Psoas muscle (tissue), 8 donors: ENCODE results near the gene FMNL2. TPM values are rescaled to one million over a fixed set of nuclear protein-coding genes. Genes with fewer than 3 reads are reported as not detected.
A peak's percentile ranks its signal among the peaks of the same experiment; 100 is the strongest.

Experiments
- ATAC-seq, 4 donors: fragments of 200-7000 bp; cut with Tn5 transposase; one replicate each; pipeline ENCODE4 v1.9.1; 2020; ENCODE audit warnings: moderate library complexity in 3 of 4, mild to moderate bottlenecking in 2 of 4
- DNase-seq, 2 donors: peaks; one replicate each; pipeline ENCODE4 v3.0.0-alpha.2; 2020
- H3K27ac ChIP-seq: fragments of 200-600 bp; one replicate; pipeline ENCODE4 v1.8.0; 2022
- H3K27me3 ChIP-seq, 3 donors: fragments of 200-600 bp in 1 of 3; one replicate each; pipeline versions ENCODE4 v1.6.1 to v1.8.0; 2013 to 2022; ENCODE audit warnings: low read length in 2 of 3, mild to moderate bottlenecking in 2 of 3, moderate library complexity in 1 of 3; ENCODE audit not compliant: insufficient read depth in 3 of 3
- H3K36me3 ChIP-seq, 2 donors: fragments of 200-600 bp in 1 of 2; one replicate each; pipeline versions ENCODE4 v1.6.1 to v1.8.0; 2013 to 2022; ENCODE audit warnings: low read depth in 1 of 2, mild to moderate bottlenecking in 1 of 2, moderate library complexity in 1 of 2; ENCODE audit not compliant: insufficient read depth in 1 of 2
- H3K4me1 ChIP-seq: fragments of 200-600 bp; one replicate; pipeline ENCODE4 v1.8.0; 2022
- H3K4me3 ChIP-seq: fragments of 200-600 bp; one replicate; pipeline ENCODE4 v1.8.0; 2022; ENCODE audit warnings: mild to moderate bottlenecking
- H3K9me3 ChIP-seq: fragments of 200-600 bp; one replicate; pipeline ENCODE4 v1.8.0; 2022
- CTCF ChIP-seq: fragments of 200-600 bp; IDR thresholded peaks from one replicate; pipeline ENCODE4 v1.8.0; 2022; ENCODE audit warnings: antibody characterized with exemption
- WGBS, 3 donors: extraction: QIAGEN DNeasy Blood & Tissue Kit; methylation state at CpG; one replicate each; pipeline versions ENCODE4 v1.1.6 to v1.1.7; 2013; 5-methylcytosine and 5-hydroxymethylcytosine counted together
- intact Hi-C, 2 donors: fragments of 100-400 bp; cut with DNase I; formaldehyde crosslinking; loops; one replicate each; pipeline versions ENCODE4 v1.11.0 to v1.14.2; 2022
- polyA plus RNA-seq, 3 donors: library from polyadenylated mRNA; stranded (reverse); fragments of 200-250 nt; gene quantifications; one replicate each; pipeline ENCODE4 v1.2.3, GENCODE V29; 2013
- total RNA-seq, 4 donors: library from RNA; stranded (reverse); fragmentation: NEBNext Ultra II Directional in 2 of 4; extraction: Animal tissue kit (Norgen Biotek cat#: 25700) in 2 of 4; gene quantifications; one replicate each; pipeline versions ENCODE4 v1.2.1 to v1.2.4, GENCODE V29; 2021 to 2023
- donor health status: healthy with polysubstance abuse.
- donor health status: DM: no; HTN: no; CAD: no; lungs with moderate emphysema.
- donor health status: Bipolar disorder and iron deficiency.
- donor health status: healthy.
- donor health status: DM: yes; HTN: yes; CAD: no.
- donor health status: DM: no; HTN: no; CAD: no.
- donor health status: DM: no; HTN: no; CAD: no.
- donor health status: DM: yes; HTN: yes; CAD: no.

Gene FMNL2
- total and polyA plus RNA-seq, 7 donors, result 6.6 to 18.2 (median 11.0) TPM

DNA sequence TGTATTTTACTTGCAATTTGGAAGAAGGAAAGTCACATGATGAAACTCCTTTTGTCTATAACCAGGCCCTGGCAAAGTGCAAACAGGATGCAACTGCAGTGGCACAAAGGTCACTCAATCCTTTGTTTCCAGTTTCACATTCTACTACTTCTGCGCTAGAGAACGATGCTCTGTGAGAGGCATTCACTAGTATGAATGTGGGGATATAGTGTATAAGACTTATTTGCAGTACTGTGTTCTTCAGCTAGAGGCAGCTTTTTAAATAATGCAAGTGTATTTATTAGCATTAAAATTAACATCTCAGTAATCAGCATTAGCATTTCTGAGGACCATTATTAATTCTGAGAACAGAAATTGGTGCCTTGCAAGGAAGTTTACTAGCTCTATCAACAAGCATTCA lies 313.4 kb downstream of the FMNL2 start:
- no peaks in the 10 kb centered on the region for H3K27me3 ChIP-seq
- TF ChIP-seq CTCF, result no peak
- H3K4me1 ChIP-seq, result peaks cover 8% of the 10 kb centered on the region
- DNase-seq (no peak), ATAC-seq (peak in 2 of 4 donors; percentile 26 to 43)
- 13 to 30% (median 19%) methylated on average over 2 of the region's 2 CpGs for WGBS, 3 donors
- H3K36me3 ChIP-seq, result peaks cover 7 to 60% of the 10 kb centered on the region in 2 donors
- H3K4me3 ChIP-seq, result peak overlapping the region; percentile 28
- peak overlapping the region; percentile 69 for H3K27ac ChIP-seq
- intact Hi-C loops, result no loop called here
- H3K9me3 ChIP-seq, result no peaks in the 10 kb centered on the region

DNA sequence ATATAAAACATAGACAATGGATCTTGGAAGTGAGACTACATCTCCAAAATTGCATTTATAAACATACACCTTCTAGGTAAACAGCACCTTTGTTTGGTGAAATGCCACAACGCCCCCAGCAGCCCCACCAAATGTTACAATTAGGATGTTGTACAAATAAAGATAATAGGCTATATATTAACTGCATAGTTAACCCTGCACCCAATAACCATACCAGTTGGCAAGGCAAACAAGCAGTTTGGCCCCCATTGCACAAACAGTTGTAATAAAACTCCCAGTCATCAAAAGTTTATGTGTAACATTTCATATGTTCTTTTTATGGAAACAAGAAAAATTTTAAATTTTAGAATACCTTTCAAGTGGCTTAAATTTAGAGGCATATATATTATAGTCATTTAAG lies 315.0 kb downstream of the FMNL2 start:
- no peak for ATAC-seq
- Histone ChIP-seq H3K4me3 (no peak overlapping the region), H3K4me1 (peaks cover 8% of the 10 kb centered on the region), H3K9me3 (no peaks in the 10 kb centered on the region), H3K36me3 (peaks cover 0 to 59% of the 10 kb centered on the region in 2 donors), H3K27me3 (no peaks in the 10 kb centered on the region), H3K27ac (no peak overlapping the region)
- WGBS, 3 donors, result 81 to 90% (median 84%) methylated on average over 1 of the region's 1 CpG
- intact Hi-C loops, result no loop called here
- no peak for DNase-seq
- no peak for TF ChIP-seq CTCF

GRCh38 chr2:152650768-152651371 lies 315.9 kb downstream of the FMNL2 start:
- ATAC-seq, result no peak

GRCh38 chr2:152651834-152652233 lies 316.9 kb downstream of the FMNL2 start:
- WGBS, 3 donors, result 58 to 61% (median 60%) methylated on average over 2 of the region's 2 CpGs
- no peaks in the 10 kb centered on the region for H3K9me3 ChIP-seq
- peaks cover 2 to 70% of the 10 kb centered on the region in 2 donors for H3K36me3 ChIP-seq
- no peak overlapping the region for H3K27ac ChIP-seq
- no peaks in the 10 kb centered on the region for H3K27me3 ChIP-seq
- H3K4me1 ChIP-seq, result peaks cover 8% of the 10 kb centered on the region
- intact Hi-C loops, result no loop called here
- ATAC-seq (no peak), DNase-seq (no peak)
- H3K4me3 ChIP-seq, result no peak overlapping the region
- no peak for TF ChIP-seq CTCF

More at GRCh38 chr2:152650768-152651371, 315.9 kb downstream of the FMNL2 start:
- Histone ChIP-seq H3K9me3 (no peaks in the 10 kb centered on the region), H3K36me3 (peaks cover 0 to 60% of the 10 kb centered on the region in 2 donors), H3K4me3 (no peak overlapping the region), H3K27ac (no peak overlapping the region), H3K27me3 (no peaks in the 10 kb centered on the region), H3K4me1 (peaks cover 8% of the 10 kb centered on the region)
- DNase-seq, result no peak
- no peak for TF ChIP-seq CTCF
- 87 to 88% (median 88%) methylated on average over 6 of the region's 6 CpGs for WGBS, 3 donors
- intact Hi-C loops, result no loop called here

- H3K9me3 ChIP-seq, result no peaks in the 10 kb centered on the region
- H3K27me3 ChIP-seq, result no peaks in the 10 kb centered on the region
- no peak overlapping the region for H3K4me3 ChIP-seq
- WGBS, 3 donors, result 84 to 89% (median 86%) methylated on average over 1 of the region's 1 CpG
- DNase-seq, result no peak
- ATAC-seq, result no peak
- no peaks in the 10 kb centered on the region for H3K4me1 ChIP-seq
- no peak for TF ChIP-seq CTCF
- peaks cover 3 to 82% of the 10 kb centered on the region in 2 donors for H3K36me3 ChIP-seq
- H3K27ac ChIP-seq, result no peak overlapping the region
- intact Hi-C loops, result no loop called here
Measured at GRCh38 chr2:152655880-152656279, 320.9 kb downstream of the FMNL2 start.
